ENCODE measurements around the gene GRAMD2B.

The GRAMD2B gene

DNA sequence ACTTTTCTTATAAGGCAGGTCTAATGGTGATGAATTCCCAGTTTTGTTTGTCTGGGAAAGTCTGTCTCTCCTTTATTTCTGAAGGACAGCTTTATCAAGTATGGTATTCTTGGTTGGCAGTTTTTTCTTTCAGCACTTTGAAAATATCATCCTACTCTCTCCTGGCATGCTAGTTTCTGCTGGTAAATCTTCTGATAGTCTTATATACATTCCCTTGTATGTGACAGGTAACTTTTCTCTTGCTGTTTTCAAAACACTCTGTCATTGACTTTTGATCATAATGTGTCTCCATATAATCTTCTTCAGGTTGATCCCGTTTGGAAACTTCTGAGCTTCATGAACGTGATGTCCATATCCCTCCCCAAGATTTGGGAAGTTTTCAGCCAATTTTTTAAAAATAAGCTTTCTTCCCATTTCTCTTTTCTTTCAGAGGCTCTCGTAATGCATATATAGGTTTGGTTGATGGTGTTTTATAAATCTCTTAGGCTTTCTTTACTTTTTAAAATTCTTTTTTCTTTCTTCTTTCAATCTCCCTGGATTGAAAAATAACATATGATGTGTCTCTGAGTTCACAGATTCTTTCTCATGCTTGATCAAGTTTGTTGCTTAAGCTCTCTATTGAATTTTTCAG lies 22.5 kb upstream of the GRAMD2B start:
- Histone ChIP-seq H3K9me3 (no peaks in the 10 kb centered on the region), H3K27me3 (no peaks in the 10 kb centered on the region), H3K36me3 (no peaks in the 10 kb centered on the region), H3K4me1 (ENCODE audit: control insufficient read depth in 1 of 2, insufficient read depth in 1 of 2, low read depth in 1 of 2, low read length in 1 of 2) (no peaks in the 10 kb centered on the region), H3K27ac (no peak overlapping the region), H3K4me3 (ENCODE audit: low read depth in 1 of 2, low read length in 1 of 2) (no peak overlapping the region)
- TF ChIP-seq, protein P1, sequence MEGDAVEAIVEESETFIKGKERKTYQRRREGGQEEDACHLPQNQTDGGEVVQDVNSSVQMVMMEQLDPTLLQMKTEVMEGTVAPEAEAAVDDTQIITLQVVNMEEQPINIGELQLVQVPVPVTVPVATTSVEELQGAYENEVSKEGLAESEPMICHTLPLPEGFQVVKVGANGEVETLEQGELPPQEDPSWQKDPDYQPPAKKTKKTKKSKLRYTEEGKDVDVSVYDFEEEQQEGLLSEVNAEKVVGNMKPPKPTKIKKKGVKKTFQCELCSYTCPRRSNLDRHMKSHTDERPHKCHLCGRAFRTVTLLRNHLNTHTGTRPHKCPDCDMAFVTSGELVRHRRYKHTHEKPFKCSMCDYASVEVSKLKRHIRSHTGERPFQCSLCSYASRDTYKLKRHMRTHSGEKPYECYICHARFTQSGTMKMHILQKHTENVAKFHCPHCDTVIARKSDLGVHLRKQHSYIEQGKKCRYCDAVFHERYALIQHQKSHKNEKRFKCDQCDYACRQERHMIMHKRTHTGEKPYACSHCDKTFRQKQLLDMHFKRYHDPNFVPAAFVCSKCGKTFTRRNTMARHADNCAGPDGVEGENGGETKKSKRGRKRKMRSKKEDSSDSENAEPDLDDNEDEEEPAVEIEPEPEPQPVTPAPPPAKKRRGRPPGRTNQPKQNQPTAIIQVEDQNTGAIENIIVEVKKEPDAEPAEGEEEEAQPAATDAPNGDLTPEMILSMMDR (IDR thresholded peaks at IDR 0.05): no peak

DNA sequence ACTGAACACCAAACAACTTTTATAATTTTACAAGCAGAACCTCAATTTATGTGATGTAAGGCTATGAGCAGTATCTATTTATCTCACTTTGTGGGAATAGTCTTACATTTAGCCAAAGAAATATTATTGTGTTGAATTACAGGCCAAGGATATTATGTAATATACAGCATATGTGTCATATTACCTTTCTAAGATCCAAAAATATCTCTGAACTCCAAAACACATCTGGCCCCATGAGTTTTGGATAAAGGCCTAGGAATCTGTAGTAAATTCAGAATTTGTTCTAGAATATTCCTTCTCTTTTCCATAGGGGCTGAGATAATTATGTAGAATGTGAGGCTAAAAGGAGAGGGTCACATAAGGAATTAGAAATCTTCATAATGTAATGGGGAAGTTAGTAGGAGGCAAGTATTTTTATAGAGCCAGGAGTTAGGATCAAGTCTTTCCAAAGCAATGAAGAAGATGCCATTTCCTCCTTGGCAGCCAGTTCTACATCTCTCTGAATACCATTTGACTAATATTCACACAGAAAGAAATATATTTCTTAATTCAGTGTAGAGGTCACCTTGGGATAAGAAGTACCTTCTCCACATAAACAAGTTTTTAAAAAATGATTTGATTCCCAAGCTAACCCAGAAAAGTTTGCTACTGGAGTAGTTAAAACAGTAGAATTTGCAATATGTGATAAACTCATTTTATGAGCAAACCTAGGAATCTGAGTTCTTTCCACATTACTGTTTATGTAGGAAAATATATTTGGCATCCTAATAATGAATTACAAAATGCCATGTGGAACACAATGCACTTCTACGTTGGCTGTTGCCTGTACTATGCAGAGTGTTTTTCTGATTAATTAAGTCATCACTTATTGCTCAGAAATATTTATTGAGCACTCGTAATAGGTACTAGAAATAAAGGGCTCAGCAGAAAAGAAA lies 20.3 kb upstream of the GRAMD2B start:
- TF ChIP-seq, protein P1 (IDR thresholded peaks at IDR 0.05): no peak
- Histone ChIP-seq H3K9me3 (no peaks in the 10 kb centered on the region), H3K36me3 (no peaks in the 10 kb centered on the region), H3K27me3 (no peaks in the 10 kb centered on the region), H3K27ac (no peak overlapping the region), H3K4me3 (ENCODE audit: low read depth in 1 of 2, low read length in 1 of 2) (no peak overlapping the region), H3K4me1 (ENCODE audit: control insufficient read depth in 1 of 2, insufficient read depth in 1 of 2, low read depth in 1 of 2, low read length in 1 of 2) (no peaks in the 10 kb centered on the region)

DNA sequence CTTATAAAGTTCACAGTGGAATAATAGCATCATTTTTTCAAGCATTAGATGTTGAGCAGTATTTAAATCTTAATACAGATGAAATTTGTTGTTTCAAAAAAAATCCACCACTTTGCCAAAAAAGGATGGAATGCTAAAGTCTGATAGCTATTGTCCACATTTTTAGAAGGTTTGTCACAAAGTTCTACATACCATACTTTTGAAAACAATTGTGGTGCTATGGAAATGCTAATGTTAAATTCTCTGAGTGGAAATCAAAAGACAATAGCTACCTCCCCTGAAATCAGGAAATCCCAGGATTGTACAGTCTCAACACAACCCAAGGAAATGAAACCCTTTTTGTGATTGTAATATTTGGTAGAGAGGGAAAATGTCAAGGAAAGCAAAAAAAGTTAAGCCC lies 19.3 kb upstream of the GRAMD2B start:
- H3K4me1 ChIP-seq (ENCODE audit: control insufficient read depth in 1 of 2, insufficient read depth in 1 of 2, low read depth in 1 of 2, low read length in 1 of 2): no peaks in the 10 kb centered on the region
- H3K27ac ChIP-seq: no peak overlapping the region
- no peak overlapping the region for H3K4me3 ChIP-seq (ENCODE audit: low read depth in 1 of 2, low read length in 1 of 2)
- H3K36me3 ChIP-seq: no peaks in the 10 kb centered on the region
- no peaks in the 10 kb centered on the region for H3K27me3 ChIP-seq
- no peaks in the 10 kb centered on the region for H3K9me3 ChIP-seq
- TF ChIP-seq, protein P1 (IDR thresholded peaks at IDR 0.05): no peak

DNA sequence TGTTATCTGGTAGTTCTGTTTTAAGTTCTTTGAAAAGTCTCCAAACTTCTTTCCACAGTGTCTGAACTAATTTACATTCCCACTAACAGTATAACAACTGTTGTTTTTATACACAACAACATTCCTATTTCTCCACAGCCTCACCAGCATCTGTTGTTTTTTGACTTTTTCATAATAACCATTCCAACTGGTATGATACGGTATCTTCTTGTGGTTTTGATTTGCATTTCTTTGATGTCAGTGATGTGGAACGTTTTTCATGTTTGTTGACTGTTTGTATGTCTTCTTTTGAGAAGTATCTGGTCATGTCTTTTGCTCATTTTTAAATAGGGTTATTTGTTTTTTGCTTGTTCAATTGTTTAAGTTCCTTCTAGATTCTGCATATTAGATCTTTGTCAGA lies 12.6 kb upstream of the GRAMD2B start:
- no peaks in the 10 kb centered on the region for H3K27me3 ChIP-seq
- H3K4me3 ChIP-seq (ENCODE audit: low read depth in 1 of 2, low read length in 1 of 2): no peak overlapping the region
- H3K36me3 ChIP-seq: no peaks in the 10 kb centered on the region
- H3K27ac ChIP-seq: no peak overlapping the region
- H3K4me1 ChIP-seq (ENCODE audit: control insufficient read depth in 1 of 2, insufficient read depth in 1 of 2, low read depth in 1 of 2, low read length in 1 of 2): no peaks in the 10 kb centered on the region
- TF ChIP-seq, protein P1 (IDR thresholded peaks at IDR 0.05): no peak
- H3K9me3 ChIP-seq: no peaks in the 10 kb centered on the region

DNA sequence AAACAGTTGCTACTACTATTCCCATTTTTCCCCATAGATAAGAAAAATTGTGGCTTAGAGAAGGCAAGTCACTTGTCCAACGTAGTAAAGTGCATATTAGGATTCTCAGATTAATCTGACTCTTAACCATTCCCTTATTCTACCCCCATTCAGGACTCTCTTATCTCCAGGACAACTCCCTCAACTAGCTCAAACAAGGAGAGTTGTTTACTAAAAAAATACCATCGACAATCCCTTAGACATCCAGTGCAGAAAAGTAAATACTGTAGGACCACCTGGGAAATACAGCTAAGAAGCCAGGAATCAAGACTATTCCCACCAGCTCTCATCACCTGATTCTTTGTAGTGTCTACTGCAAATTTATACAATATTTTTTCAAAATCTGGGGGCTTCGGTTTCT lies 9.4 kb upstream of the GRAMD2B start:
- H3K27me3 ChIP-seq: no peaks in the 10 kb centered on the region

More for the DNA sequence above, 9.4 kb upstream of the GRAMD2B start:
- no peaks in the 10 kb centered on the region for H3K36me3 ChIP-seq
- H3K4me3 ChIP-seq (ENCODE audit: low read depth in 1 of 2, low read length in 1 of 2): no peak overlapping the region
- H3K4me1 ChIP-seq (ENCODE audit: control insufficient read depth in 1 of 2, insufficient read depth in 1 of 2, low read depth in 1 of 2, low read length in 1 of 2): no peaks in the 10 kb centered on the region
- TF ChIP-seq, protein P1 (IDR thresholded peaks at IDR 0.05): no peak
- H3K9me3 ChIP-seq: no peaks in the 10 kb centered on the region
- no peak overlapping the region for H3K27ac ChIP-seq
